GM19324 (cell line): ENCODE measurements around the gene TNFRSF12A.
"Not testable (repeated sequence)": the region's sequence is repeated elsewhere in the genome, so short reads cannot be mapped to it uniquely, and the experiment has no call there.

Experiments used
- ATAC-seq: cut with Tn5 transposase; IDR thresholded peaks from one replicate; pipeline ENCODE4 v1.9.1; 2021; ENCODE audit warnings: mild to moderate bottlenecking, moderate library complexity; ENCODE audit not compliant: unreplicated experiment, low FRiP score

The TNFRSF12A gene

GRCh38 chr16:3045758-3046640, 25.8 kb downstream of the TNFRSF12A start, which contains the start of gene MMP25:
Gene MMP25, plus strand, starts transcription at chr16:3046561. Its CDS starts 357 bp downstream, at chr16:3046918.
- no peak for ATAC-seq

DNA sequence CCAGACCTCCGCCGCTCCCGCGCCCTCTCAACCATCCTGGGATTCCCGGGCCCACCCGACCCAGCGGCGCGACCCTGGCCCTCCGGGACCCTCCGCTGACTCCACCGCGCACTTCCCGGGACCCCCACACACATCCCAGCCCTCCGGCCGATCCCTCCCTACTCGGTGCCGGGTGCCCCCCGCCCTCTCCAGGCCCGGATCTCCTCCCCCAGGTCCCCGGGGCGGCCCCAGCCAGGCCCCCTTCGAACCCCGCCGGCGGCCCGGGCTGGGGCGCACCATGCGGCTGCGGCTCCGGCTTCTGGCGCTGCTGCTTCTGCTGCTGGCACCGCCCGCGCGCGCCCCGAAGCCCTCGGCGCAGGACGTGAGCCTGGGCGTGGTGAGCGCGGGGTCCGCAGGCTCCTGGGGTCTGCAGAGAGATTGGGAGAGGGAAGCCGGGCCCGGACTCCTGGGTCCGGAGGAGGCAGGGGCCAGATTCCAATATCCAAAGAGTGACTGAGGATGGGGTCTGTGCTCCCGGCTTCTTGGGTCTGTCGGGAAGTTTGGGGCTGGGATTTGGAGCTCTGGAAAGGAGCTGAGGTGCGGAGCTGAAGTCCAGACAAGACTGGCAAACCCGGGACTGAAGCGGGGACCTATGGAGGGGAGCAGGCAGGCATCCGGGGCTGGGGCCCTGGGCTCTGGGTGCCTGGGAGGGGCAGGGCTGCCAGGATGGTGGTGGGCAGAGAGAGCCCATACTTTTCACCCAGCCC, 26.6 kb downstream of the TNFRSF12A start:
- ATAC-seq, result no peak

GRCh38 chr16:3047387-3047720, 27.2 kb downstream of the TNFRSF12A start:
- ATAC-seq, result no peak

DNA sequence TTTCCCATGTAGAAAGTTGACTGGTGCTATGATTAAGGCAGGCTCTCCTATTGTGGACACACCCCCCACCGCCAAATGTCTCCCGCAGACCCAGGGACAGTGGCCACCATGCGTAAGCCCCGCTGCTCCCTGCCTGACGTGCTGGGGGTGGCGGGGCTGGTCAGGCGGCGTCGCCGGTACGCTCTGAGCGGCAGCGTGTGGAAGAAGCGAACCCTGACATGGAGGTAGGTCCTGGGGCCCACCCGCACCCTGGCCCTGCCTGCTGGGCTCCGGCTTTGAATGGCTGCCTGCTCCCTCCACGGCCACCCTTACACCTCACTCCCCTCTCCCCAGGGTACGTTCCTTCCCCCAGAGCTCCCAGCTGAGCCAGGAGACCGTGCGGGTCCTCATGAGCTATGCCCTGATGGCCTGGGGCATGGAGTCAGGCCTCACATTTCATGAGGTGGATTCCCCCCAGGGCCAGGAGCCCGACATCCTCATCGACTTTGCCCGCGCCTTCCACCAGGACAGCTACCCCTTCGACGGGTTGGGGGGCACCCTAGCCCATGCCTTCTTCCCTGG, 29.8 kb downstream of the TNFRSF12A start:
- no peak for ATAC-seq

DNA sequence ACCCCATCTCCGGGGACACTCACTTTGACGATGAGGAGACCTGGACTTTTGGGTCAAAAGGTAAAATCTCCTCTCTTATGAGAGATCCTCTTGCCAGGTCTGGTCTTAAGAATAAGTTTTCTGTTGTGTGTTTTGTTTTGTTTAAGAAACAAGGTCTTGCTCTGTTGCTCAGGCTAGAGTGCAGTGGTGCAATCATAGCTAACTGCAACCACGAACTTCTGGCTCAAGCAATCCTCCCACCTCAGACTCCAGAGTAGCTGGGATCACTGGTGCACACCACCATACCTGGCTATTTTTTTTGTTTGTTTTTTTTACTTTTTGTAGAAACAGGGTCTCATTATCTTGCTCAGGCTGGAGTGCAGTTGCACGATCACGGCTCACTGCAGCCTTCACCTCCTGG, 30.3 kb downstream of the TNFRSF12A start:
- no peak for ATAC-seq

DNA sequence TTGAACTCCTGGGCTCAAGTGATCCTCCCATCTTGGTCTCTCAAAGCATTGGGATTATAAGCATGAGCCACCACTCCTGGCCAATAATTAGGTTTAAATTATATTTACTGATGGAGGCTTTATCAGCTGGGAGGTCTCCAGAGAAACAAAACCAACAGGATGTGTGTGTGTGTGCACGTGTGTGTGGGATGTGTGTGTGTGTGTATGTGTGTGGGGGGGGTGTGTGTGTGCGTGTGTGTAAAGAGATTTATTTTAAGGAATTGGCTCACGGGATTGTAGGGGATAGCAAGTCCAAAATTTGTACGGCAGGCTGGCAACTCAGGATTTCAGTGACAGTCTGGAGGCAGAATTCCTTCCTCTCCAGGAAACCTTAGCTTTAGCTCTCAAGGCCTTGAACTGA, 30.8 kb downstream of the TNFRSF12A start:
- no peak for ATAC-seq

- ATAC-seq, result no peak
Observed at GRCh38 chr16:3051494-3051893, 31.3 kb downstream of the TNFRSF12A start.

- ATAC-seq, result not testable (repeated sequence)
Observed at GRCh38 chr16:3052571-3053329, 32.6 kb downstream of the TNFRSF12A start.

DNA sequence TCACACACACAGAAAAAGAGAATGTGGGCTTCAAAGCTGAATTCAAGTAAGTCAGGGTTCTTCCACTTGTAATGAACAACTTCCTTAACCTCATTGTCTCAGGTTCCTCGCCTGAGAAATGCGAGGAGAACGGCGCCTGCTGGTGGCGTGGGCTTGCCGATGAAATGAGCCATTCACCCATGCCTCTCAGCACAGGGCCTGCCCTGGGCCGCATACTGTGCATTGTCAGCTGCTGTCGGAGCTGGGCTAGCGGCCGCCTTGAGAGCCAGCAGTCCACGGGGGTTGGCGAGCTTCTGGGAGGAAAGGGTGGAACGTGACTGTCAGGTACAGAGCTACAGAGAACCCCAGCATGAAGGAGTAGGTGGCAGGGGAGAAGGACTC, 33.2 kb downstream of the TNFRSF12A start:
- ATAC-seq, result not testable (repeated sequence)

DNA sequence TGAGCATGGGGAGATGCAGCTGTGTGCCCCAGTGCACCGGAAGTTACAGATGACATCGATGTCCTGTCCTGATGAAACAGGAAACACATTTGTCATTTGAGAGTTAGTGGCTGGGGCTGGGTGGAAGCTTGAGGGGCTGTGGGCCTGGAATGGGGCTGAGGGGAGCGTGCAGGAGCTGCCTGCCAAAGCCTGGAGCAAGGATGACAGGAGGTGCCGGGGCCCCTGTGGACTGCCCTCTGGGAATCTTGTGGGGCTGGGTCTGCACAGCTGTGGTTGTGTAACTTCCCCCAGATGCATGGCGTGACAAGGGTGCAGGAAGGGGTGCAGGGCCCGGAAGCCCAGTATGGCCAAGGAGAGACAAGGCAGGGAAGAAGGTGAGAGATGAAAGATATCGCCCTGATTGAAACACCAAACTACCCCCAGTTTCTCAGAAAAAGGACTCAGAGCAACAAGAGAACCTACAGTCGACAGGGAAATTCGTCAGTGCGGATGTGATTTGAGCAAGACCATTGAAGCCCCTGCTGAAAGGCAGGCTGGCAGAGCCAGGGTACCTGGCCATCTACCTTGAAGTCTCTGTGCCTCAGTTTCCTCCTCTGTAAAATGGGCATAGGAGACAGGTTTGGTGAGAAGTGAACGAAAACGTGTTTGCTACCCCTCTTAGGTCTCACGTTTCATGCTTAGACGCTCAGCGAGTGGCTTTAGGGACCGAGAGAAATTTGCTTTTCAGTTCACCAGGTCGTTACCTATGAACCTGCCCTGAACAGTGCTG, 35.0 kb downstream of the TNFRSF12A start:
- ATAC-seq, result no peak

- ATAC-seq, result not testable (repeated sequence)
Observed at GRCh38 chr16:3055734-3056115, 35.6 kb downstream of the TNFRSF12A start.

- no peak for ATAC-seq
Observed at GRCh38 chr16:3056336-3057180, 36.4 kb downstream of the TNFRSF12A start.

- ATAC-seq, result no peak
Observed at GRCh38 chr16:3057181-3058138, 37.3 kb downstream of the TNFRSF12A start.

- ATAC-seq, result no peak
Observed at GRCh38 chr16:3058139-3059030, 38.2 kb downstream of the TNFRSF12A start.

- ATAC-seq, result peak; percentile 86
Observed at GRCh38 chr16:3059041-3059722, 39.0 kb downstream of the TNFRSF12A start.

- no peak for ATAC-seq
Observed at GRCh38 chr16:3059723-3060242, 39.6 kb downstream of the TNFRSF12A start.
